Stomach (tissue), 9 donors: ENCODE data around the gene POR. TPM values are rescaled to one million over a fixed set of nuclear protein-coding genes. Genes with fewer than 3 reads are reported as not detected.

ENCODE experiments used
- DNase-seq, 2 donors: peaks; one replicate each; pipeline versions ENCODE4 v3.0.0 to v3.0.0-alpha.2; 2013 to 2019
- H3K27ac ChIP-seq, 5 donors: fragments of 200-600 bp in 4 of 5; sonication (generic) in 4 of 5; one replicate each; pipeline ENCODE4 v1.5.1; 2013 to 2019; ENCODE audit warnings: mild to moderate bottlenecking in 1 of 5, moderate library complexity in 1 of 5
- H3K27me3 ChIP-seq, 3 donors: fragments of 200-600 bp; sonication (generic); one replicate each; pipeline ENCODE4 v1.5.1; 2017 to 2019; ENCODE audit warnings: mixed run types in 1 of 3
- H3K36me3 ChIP-seq, 4 donors: fragments of 200-600 bp; sonication (generic); 1 replicate in 3 of 4; 2 replicates in 1 of 4; pipeline ENCODE4 v1.5.1; 2016 to 2019
- H3K4me1 ChIP-seq, 4 donors: fragments of 200-600 bp; sonication (generic); one replicate each; pipeline ENCODE4 v1.5.1; 2016 to 2019
- H3K4me3 ChIP-seq, 4 donors: fragments of 200-600 bp; sonication (generic) in 3 of 4; one replicate each; pipeline ENCODE4 v1.5.1; 2016 to 2019; ENCODE audit warnings: mild to moderate bottlenecking in 1 of 4
- H3K9me3 ChIP-seq, 4 donors: fragments of 200-600 bp; sonication (generic); one replicate each; pipeline ENCODE4 v1.5.1; 2016 to 2019
- CTCF ChIP-seq, 7 experiments: fragments of 450-650 bp in 4 of 7; fragments of 200-600 bp in 3 of 7; sonication (generic) in 3 of 7; IDR thresholded peaks; one replicate each; pipeline ENCODE4 v1.5.1; 2016 to 2019; ENCODE audit warnings: antibody characterized with exemption in 7 of 7, control low read depth in 2 of 7, mild to moderate bottlenecking in 1 of 7
- EP300 ChIP-seq: sonication (generic); formaldehyde crosslinking; IDR thresholded peaks from one replicate; pipeline ENCODE4 v1.6.1; 2017; ENCODE audit warnings: antibody characterized with exemption
- POLR2A ChIP-seq, 4 donors: fragments of 450-650 bp; IDR thresholded peaks; one replicate each; pipeline ENCODE4 v1.6.1; 2016; ENCODE audit warnings: antibody characterized with exemption in 4 of 4, control low read depth in 2 of 4, mild to moderate bottlenecking in 1 of 4, moderate library complexity in 1 of 4
- POLR2AphosphoS5 ChIP-seq, 3 donors: sonication (generic); formaldehyde crosslinking; IDR thresholded peaks; one replicate each; pipeline ENCODE4 v1.6.1; 2016; ENCODE audit warnings: antibody characterized with exemption in 3 of 3
- WGBS, 5 donors: extraction: QIAGEN DNeasy Blood & Tissue Kit in 3 of 5; methylation state at CpG; one replicate each; pipeline versions ENCODE4 v1.1.5 to v1.1.7; 2013 to 2018; 5-methylcytosine and 5-hydroxymethylcytosine counted together
- intact Hi-C: fragments of 100-400 bp; cut with DNase I; formaldehyde crosslinking; loops from one replicate; pipeline ENCODE4 v1.15.1; 2023; ENCODE audit warnings: low total_unique reads
- polyA plus RNA-seq, 3 donors: library from polyadenylated mRNA; stranded (reverse); fragments of 200-250 nt; gene quantifications; one replicate each; pipeline ENCODE4 v1.2.3, GENCODE V29; 2013
- total RNA-seq, 5 donors: library from RNA; depleted of rRNA; stranded (reverse); fragments of >200 nt; gene quantifications; one replicate each; pipeline versions ENCODE4 v1.1.0 to v1.2.3, GENCODE V29; 2014 to 2016
- donor health status: healthy with polysubstance abuse.
- donor health status: Bipolar disorder and iron deficiency.
- donor health status: healthy.

POR gene
- total and polyA plus RNA-seq, 8 donors: 30.4 to 304 (median 67.3) TPM

GRCh38 chr7:75977743-75978142, 62.8 kb downstream of the POR start:
- Histone ChIP-seq H3K4me1 (peaks cover 7 to 23% (median 10%) of the 10 kb centered on the region in 4 donors), H3K4me3 (no peak overlapping the region), H3K36me3 (peaks cover 33 to 70% (median 67%) of the 10 kb centered on the region in 4 donors), H3K27ac (no peak overlapping the region), H3K27me3 (no peaks in the 10 kb centered on the region), H3K9me3 (no peaks in the 10 kb centered on the region)
- TF ChIP-seq POLR2A (IDR thresholded peaks at IDR 0.05) (no peak), CTCF (IDR thresholded peaks at IDR 0.05) (no peak), POLR2AphosphoS5 (IDR thresholded peaks at IDR 0.05) (no peak), EP300 (no peak)
- 73 to 84% (median 79%) methylated on average over 8 of the region's 8 CpGs for WGBS, 5 donors
- intact Hi-C loops: no loop called here
- peak in 1 of 2 donors; percentile 80 for DNase-seq

GRCh38 chr7:75979759-75980429, 64.9 kb downstream of the POR start:
- peak; percentile 71 to 80 for DNase-seq
- Histone ChIP-seq H3K4me3 (no peak overlapping the region), H3K36me3 (peaks cover 48 to 76% (median 67%) of the 10 kb centered on the region in 4 donors), H3K27me3 (no peaks in the 10 kb centered on the region), H3K27ac (peak overlapping the region in 4 of 5 donors; percentile 17 to 49 (median 36)), H3K9me3 (no peaks in the 10 kb centered on the region), H3K4me1 (peaks cover 7 to 23% (median 10%) of the 10 kb centered on the region in 4 donors)
- 59 to 91% (median 64%) methylated on average over 11 to 22 of the region's 22 CpGs for WGBS, 5 donors
- no peak for TF ChIP-seq EP300
- TF ChIP-seq POLR2AphosphoS5 (IDR thresholded peaks at IDR 0.05): peak in 1 of 3 donors; percentile 3
- intact Hi-C loops: no loop called here

- DNase-seq: no peak
- TF ChIP-seq POLR2AphosphoS5 (IDR thresholded peaks at IDR 0.05) (no peak), CTCF (IDR thresholded peaks at IDR 0.05) (no peak), POLR2A (IDR thresholded peaks at IDR 0.05) (no peak), EP300 (no peak)
- H3K4me1 ChIP-seq: peaks cover 7 to 30% (median 12%) of the 10 kb centered on the region in 4 donors
- H3K27ac ChIP-seq: peak overlapping the region in 4 of 5 donors; percentile 5 to 38 (median 25)
- no peak overlapping the region for H3K4me3 ChIP-seq
- no peaks in the 10 kb centered on the region for H3K9me3 ChIP-seq
- H3K27me3 ChIP-seq: no peaks in the 10 kb centered on the region
- 80 to 87% (median 82%) methylated on average over 16 to 29 of the region's 29 CpGs for WGBS, 5 donors
- peaks cover 54 to 83% (median 72%) of the 10 kb centered on the region in 4 donors for H3K36me3 ChIP-seq
- intact Hi-C loops: no loop called here
These were observed 65.7 kb downstream of the POR start for GRCh38 chr7:75980430-75981202.

- no peak overlapping the region for H3K4me3 ChIP-seq
- intact Hi-C loops: no loop called here
- DNase-seq: no peak
- 71 to 89% (median 86%) methylated on average over 6 to 12 of the region's 12 CpGs for WGBS, 5 donors
- no peak for TF ChIP-seq CTCF (IDR thresholded peaks at IDR 0.05)
- no peak for TF ChIP-seq POLR2A (IDR thresholded peaks at IDR 0.05)
- TF ChIP-seq POLR2AphosphoS5 (IDR thresholded peaks at IDR 0.05): no peak
- TF ChIP-seq EP300: no peak
- H3K9me3 ChIP-seq: no peaks in the 10 kb centered on the region
- H3K36me3 ChIP-seq: peaks cover 58 to 87% (median 77%) of the 10 kb centered on the region in 4 donors
- no peaks in the 10 kb centered on the region for H3K27me3 ChIP-seq
- H3K27ac ChIP-seq: no peak overlapping the region
- peaks cover 7 to 35% (median 15%) of the 10 kb centered on the region in 4 donors for H3K4me1 ChIP-seq
These were observed 66.2 kb downstream of the POR start for GRCh38 chr7:75981203-75981452.
